Measurements from ENCODE around the gene TSHR. TPM values are rescaled to one million over a fixed set of nuclear protein-coding genes. Genes with fewer than 3 reads are reported as not detected.

TSHR gene
- total RNA-seq, 4 donors from 2014 or later = not detected

- no peaks in the 10 kb centered on the region for H3K27me3 ChIP-seq
- no peaks in the 10 kb centered on the region for H3K9me3 ChIP-seq
- H3K4me3 ChIP-seq = no peak overlapping the region
- no peaks in the 10 kb centered on the region for H3K36me3 ChIP-seq
- no peak overlapping the region for H3K27ac ChIP-seq
- no peaks in the 10 kb centered on the region for H3K4me1 ChIP-seq
- TF ChIP-seq POLR2A (IDR thresholded peaks at IDR 0.05) (no peak), CTCF (IDR thresholded peaks at IDR 0.05) (no peak), EP300 (IDR thresholded peaks at IDR 0.05) (no peak), POLR2AphosphoS5 (IDR thresholded peaks at IDR 0.05) (no peak)
- WGBS = 93% methylated on average over 8 of the region's 8 CpGs
- DNase-seq (ENCODE audit: low spot score in 2 of 2) = no peak
These were observed 188.4 kb downstream of the TSHR start for GRCh38 chr14:81143793-81144192.

- TF ChIP-seq POLR2AphosphoS5 (IDR thresholded peaks at IDR 0.05) (no peak), EP300 (IDR thresholded peaks at IDR 0.05) (no peak), POLR2A (IDR thresholded peaks at IDR 0.05) (no peak), CTCF (IDR thresholded peaks at IDR 0.05) (no peak)
- no peak overlapping the region for H3K4me3 ChIP-seq
- no peaks in the 10 kb centered on the region for H3K36me3 ChIP-seq
- H3K27ac ChIP-seq = no peak overlapping the region
- 38% methylated on average over 3 of the region's 3 CpGs for WGBS
- H3K27me3 ChIP-seq = no peaks in the 10 kb centered on the region
- H3K9me3 ChIP-seq = no peaks in the 10 kb centered on the region
- no peak for DNase-seq (ENCODE audit: low spot score in 2 of 2)
- no peaks in the 10 kb centered on the region for H3K4me1 ChIP-seq
These were observed 189.6 kb downstream of the TSHR start for GRCh38 chr14:81144824-81145603.

- Histone ChIP-seq H3K27me3 (no peaks in the 10 kb centered on the region), H3K27ac (no peak overlapping the region), H3K9me3 (no peaks in the 10 kb centered on the region), H3K4me3 (no peak overlapping the region), H3K4me1 (no peaks in the 10 kb centered on the region), H3K36me3 (no peaks in the 10 kb centered on the region)
- no peak for DNase-seq (ENCODE audit: low spot score in 2 of 2)
- TF ChIP-seq EP300 (IDR thresholded peaks at IDR 0.05) = no peak
- no peak for TF ChIP-seq POLR2AphosphoS5 (IDR thresholded peaks at IDR 0.05)
- no peak for TF ChIP-seq POLR2A (IDR thresholded peaks at IDR 0.05)
- TF ChIP-seq CTCF (IDR thresholded peaks at IDR 0.05) = no peak
- 59% methylated on average over 2 of the region's 2 CpGs for WGBS
These were observed 191.9 kb downstream of the TSHR start for GRCh38 chr14:81147140-81147897.

- H3K4me1 ChIP-seq = no peaks in the 10 kb centered on the region
- H3K27ac ChIP-seq = no peak overlapping the region
- H3K27me3 ChIP-seq = no peaks in the 10 kb centered on the region
- DNase-seq (ENCODE audit: low spot score in 2 of 2) = no peak
- TF ChIP-seq EP300 (IDR thresholded peaks at IDR 0.05) (no peak), POLR2A (IDR thresholded peaks at IDR 0.05) (no peak), CTCF (IDR thresholded peaks at IDR 0.05) (no peak), POLR2AphosphoS5 (IDR thresholded peaks at IDR 0.05) (no peak)
- no peaks in the 10 kb centered on the region for H3K36me3 ChIP-seq
- 72% methylated on average over 4 of the region's 4 CpGs for WGBS
- H3K9me3 ChIP-seq = no peaks in the 10 kb centered on the region
- no peak overlapping the region for H3K4me3 ChIP-seq
These were observed 193.2 kb downstream of the TSHR start for GRCh38 chr14:81148635-81149034.

- no peaks in the 10 kb centered on the region for H3K9me3 ChIP-seq
- TF ChIP-seq EP300 (IDR thresholded peaks at IDR 0.05) = no peak
- no peak for TF ChIP-seq CTCF (IDR thresholded peaks at IDR 0.05)
- no peak for TF ChIP-seq POLR2AphosphoS5 (IDR thresholded peaks at IDR 0.05)
- no peak for TF ChIP-seq POLR2A (IDR thresholded peaks at IDR 0.05)
- WGBS = 82% methylated on average over 1 of the region's 1 CpG
- no peak overlapping the region for H3K27ac ChIP-seq
- DNase-seq (ENCODE audit: low spot score in 2 of 2) = no peak
- no peak overlapping the region for H3K4me3 ChIP-seq
- no peaks in the 10 kb centered on the region for H3K4me1 ChIP-seq
- no peaks in the 10 kb centered on the region for H3K27me3 ChIP-seq
- H3K36me3 ChIP-seq = no peaks in the 10 kb centered on the region
These were observed 197.8 kb downstream of the TSHR start for GRCh38 chr14:81153187-81153586.

All from suprapubic skin (tissue), 4 donors.